Activated naive CD4-positive, alpha-beta T cell treated with anti-CD3 and anti-CD28 coated beads, Interleukin-2, amount 50 U/mL, for 16 hours (primary cell): Measurements from ENCODE around the gene DNM2.
"Not testable (repeated sequence)": the region's sequence is repeated elsewhere in the genome, so short reads cannot be mapped to it uniquely, and the experiment has no call there.

Experiments used
- DNase-seq: peaks from one replicate; pipeline ENCODE4 v3.0.0-alpha.2; 2020

Gene DNM2

GRCh38 chr19:10870955-10871603 lies 153.2 kb downstream of the DNM2 start, which contains the start of gene CARM1:
Gene CARM1, plus strand, starts transcription at chr19:10871553. Its CDS starts 150 bp downstream, at chr19:10871703.
- peak; percentile 99 for DNase-seq

DNA sequence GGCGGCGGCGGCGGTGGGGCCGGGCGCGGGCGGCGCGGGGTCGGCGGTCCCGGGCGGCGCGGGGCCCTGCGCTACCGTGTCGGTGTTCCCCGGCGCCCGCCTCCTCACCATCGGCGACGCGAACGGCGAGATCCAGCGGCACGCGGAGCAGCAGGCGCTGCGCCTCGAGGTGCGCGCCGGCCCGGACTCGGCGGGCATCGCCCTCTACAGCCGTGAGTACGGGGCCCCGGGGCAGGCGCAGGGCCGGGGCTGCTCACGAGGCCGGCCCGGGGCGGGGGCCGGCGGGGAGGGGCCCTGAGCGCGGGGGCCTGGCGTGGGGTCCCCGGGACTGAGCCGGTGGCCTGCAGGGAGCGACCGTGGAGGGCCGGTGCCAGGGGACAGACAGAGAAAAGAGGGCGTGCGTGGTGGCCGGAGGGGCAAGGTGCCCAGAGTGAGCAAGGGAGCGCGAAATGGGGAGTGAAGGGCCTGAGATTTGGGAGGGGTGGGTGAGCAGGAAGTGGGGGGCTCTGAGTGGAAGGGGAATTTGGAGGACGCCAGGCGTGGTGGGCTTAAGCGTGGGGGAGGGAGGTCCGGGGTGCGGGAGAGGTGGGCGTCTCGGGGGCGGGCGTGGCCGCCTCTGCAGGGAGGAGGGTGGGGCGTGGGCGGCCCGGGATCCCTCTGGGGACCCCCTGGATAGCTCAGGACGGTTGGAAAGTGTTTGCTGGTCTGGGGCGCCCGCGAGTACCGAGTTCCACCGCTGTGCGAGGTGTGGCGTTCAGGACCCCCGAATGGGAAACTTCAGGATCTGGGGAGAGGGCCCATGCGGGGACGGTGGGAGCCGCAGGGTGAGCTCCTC lies 154.0 kb downstream of the DNM2 start:
- peak; percentile 42 for DNase-seq

- peak; percentile 54 for DNase-seq
These were observed 154.7 kb downstream of the DNM2 start for GRCh38 chr19:10872546-10873107.

- DNase-seq, result no peak
These were observed 156.1 kb downstream of the DNM2 start for GRCh38 chr19:10874024-10874423.

- no peak for DNase-seq
These were observed 158.8 kb downstream of the DNM2 start for GRCh38 chr19:10876459-10877240.

GRCh38 chr19:10877608-10878007 lies 159.7 kb downstream of the DNM2 start:
- DNase-seq, result not testable (repeated sequence)

GRCh38 chr19:10878253-10878652 lies 160.4 kb downstream of the DNM2 start:
- no peak for DNase-seq
